Liver (tissue), 9 donors: Measurements from ENCODE around the gene NIFK. TPM values are rescaled to one million over a fixed set of nuclear protein-coding genes. Genes with fewer than 3 reads are reported as not detected.

Experiments
- DNase-seq: peaks from one replicate; pipeline ENCODE4 v3.0.0-alpha.2; 2017; ENCODE audit warnings: low spot score
- H3K27ac ChIP-seq, 2 donors: one replicate each; pipeline ENCODE4 v1.7.0; 2013; ENCODE audit warnings: inconsistent platforms in 2 of 2, low read length in 2 of 2, control low read depth in 1 of 2, low read depth in 1 of 2, mild to moderate bottlenecking in 1 of 2
- H3K27me3 ChIP-seq, 4 donors: one replicate each; pipeline versions ENCODE4 v1.6.1 to v1.7.0; 2013; ENCODE audit warnings: low read length in 3 of 4, inconsistent platforms in 1 of 4, mild to moderate bottlenecking in 1 of 4, moderate library complexity in 1 of 4; ENCODE audit not compliant: control insufficient read depth in 4 of 4, insufficient read depth in 4 of 4
- H3K36me3 ChIP-seq, 4 donors: one replicate each; pipeline versions ENCODE4 v1.6.1 to v1.7.0; 2013; ENCODE audit warnings: low read length in 3 of 4, mild to moderate bottlenecking in 3 of 4, low read depth in 1 of 4, moderate library complexity in 1 of 4; ENCODE audit not compliant: control insufficient read depth in 4 of 4, insufficient read depth in 3 of 4
- H3K4me1 ChIP-seq, 4 donors: one replicate each; pipeline versions ENCODE4 v1.6.1 to v1.7.0; 2013; ENCODE audit warnings: low read length in 3 of 4, mild to moderate bottlenecking in 3 of 4, moderate library complexity in 1 of 4; ENCODE audit not compliant: control insufficient read depth in 4 of 4, insufficient read depth in 4 of 4
- H3K4me3 ChIP-seq, 3 donors: one replicate each; pipeline versions ENCODE4 v1.6.1 to v1.7.0; 2013; ENCODE audit warnings: low read length in 3 of 3, control low read depth in 1 of 3, low read depth in 1 of 3, mild to moderate bottlenecking in 1 of 3
- H3K9ac ChIP-seq, 2 donors: one replicate each; pipeline ENCODE4 v1.7.0; 2013; ENCODE audit warnings: low read length in 2 of 2, mild to moderate bottlenecking in 2 of 2, moderate library complexity in 2 of 2, control low read depth in 1 of 2, low read depth in 1 of 2
- H3K9me3 ChIP-seq, 4 donors: one replicate each; pipeline versions ENCODE4 v1.6.1 to v1.7.0; 2013; ENCODE audit warnings: low read length in 3 of 4; ENCODE audit not compliant: control insufficient read depth in 4 of 4
- ATF3 ChIP-seq: IDR thresholded peaks from 2 replicates; pipeline ENCODE4 v1.6.1; 2016; ENCODE audit warnings: antibody characterized with exemption
- CTCF ChIP-seq: fragments of 150-350 bp; IDR thresholded peaks from 2 replicates; pipeline ENCODE4 v1.5.1; 2017; ENCODE audit warnings: improper control_type of control experiment, low read depth, low read length; ENCODE audit not compliant: missing input control
- EGR1 ChIP-seq, 2 donors: IDR thresholded peaks; 2 replicates each; pipeline ENCODE4 v1.6.1; 2016 to 2018; ENCODE audit warnings: antibody characterized with exemption in 2 of 2, low read depth in 2 of 2
- FOXA1 ChIP-seq: IDR thresholded peaks from 2 replicates; pipeline ENCODE4 v1.6.1; 2016; ENCODE audit warnings: antibody characterized with exemption
- GABPA ChIP-seq, 2 donors: IDR thresholded peaks in 1 of 2; conservative IDR thresholded peaks in 1 of 2; 2 replicates each; pipeline ENCODE4 v1.6.1; 2016; ENCODE audit warnings: antibody characterized with exemption in 2 of 2, mild to moderate bottlenecking in 1 of 2, moderate library complexity in 1 of 2
- HNF4A ChIP-seq, 2 donors: conservative IDR thresholded peaks; 2 replicates each; pipeline ENCODE4 v1.6.1; 2016; ENCODE audit warnings: antibody characterized with exemption in 2 of 2, mild to moderate bottlenecking in 2 of 2
- HNF4G ChIP-seq: IDR thresholded peaks from 2 replicates; pipeline ENCODE4 v1.6.1; 2016; ENCODE audit warnings: antibody characterized with exemption
- MAX ChIP-seq: IDR thresholded peaks from 2 replicates; pipeline ENCODE4 v1.6.1; 2016; ENCODE audit warnings: antibody characterized with exemption
- NR2F2 ChIP-seq: IDR thresholded peaks from 2 replicates; pipeline ENCODE4 v1.6.1; 2016; ENCODE audit warnings: antibody characterized with exemption
- RAD21 ChIP-seq, 2 donors: IDR thresholded peaks; 2 replicates each; pipeline ENCODE4 v1.6.1; 2016; ENCODE audit warnings: antibody characterized with exemption in 2 of 2, mild to moderate bottlenecking in 2 of 2
- RXRA ChIP-seq, 2 donors: IDR thresholded peaks; 2 replicates each; pipeline ENCODE4 v1.6.1; 2017 to 2018; ENCODE audit warnings: antibody characterized with exemption in 2 of 2, mild to moderate bottlenecking in 1 of 2
- SP1 ChIP-seq: IDR thresholded peaks from 2 replicates; pipeline ENCODE4 v1.6.1; 2018; ENCODE audit warnings: antibody characterized with exemption, mild to moderate bottlenecking
- TAF1 ChIP-seq: conservative IDR thresholded peaks from 2 replicates; pipeline ENCODE4 v1.6.1; 2016; ENCODE audit warnings: antibody characterized with exemption, mild to moderate bottlenecking
- YY1 ChIP-seq: IDR thresholded peaks from 2 replicates; pipeline ENCODE4 v1.6.1; 2016; ENCODE audit warnings: antibody characterized with exemption, mild to moderate bottlenecking
- WGBS: extraction: QIAGEN DNeasy Blood & Tissue Kit; methylation state at CpG from one replicate; pipeline ENCODE4 v1.1.7; 2013; 5-methylcytosine and 5-hydroxymethylcytosine counted together
- polyA plus RNA-seq, 2 donors: library from polyadenylated mRNA; stranded (reverse) in 1 of 2; unstranded in 1 of 2; fragments of 200-250 nt in 1 of 2; fragments of >200 nt in 1 of 2; fragmentation: Nextera tagmentation in 1 of 2; extraction: Ambion mirVana in 1 of 2; gene quantifications; one replicate each; pipeline versions ENCODE4 v1.2.1 to v1.2.3, GENCODE V29; 2013 to 2015
- total RNA-seq, 2 donors: library from RNA; depleted of rRNA; stranded (reverse); fragments of >200 nt; gene quantifications; one replicate each; pipeline ENCODE4 v1.2.3, GENCODE V29; 2014
- donor health status: healthy.
- donor health status: healthy.
- donor health status: healthy.
- donor health status: healthy.
- donor health status: healthy.

NIFK gene
- total and polyA plus RNA-seq, 4 donors = 13.4 to 25.6 (median 16.2) TPM

- Histone ChIP-seq H3K4me1 (no peaks in the 10 kb centered on the region), H3K27ac (no peak overlapping the region), H3K36me3 (no peaks in the 10 kb centered on the region), H3K27me3 (no peaks in the 10 kb centered on the region), H3K4me3 (no peak overlapping the region), H3K9me3 (no peaks in the 10 kb centered on the region), H3K9ac (no peak overlapping the region)
- no peak for TF ChIP-seq FOXA1
- TF ChIP-seq EGR1 (IDR thresholded peaks at IDR 0.05; ENCODE audit: low read depth in 2 of 2) = no peak
- no peak for DNase-seq
- WGBS = 91% methylated on average over 6 of the region's 6 CpGs
Observed at GRCh38 chr2:121690095-121690494, 46.6 kb downstream of the NIFK start.

GRCh38 chr2:121689356-121689755, 47.3 kb downstream of the NIFK start:
- Histone ChIP-seq H3K27me3 (no peaks in the 10 kb centered on the region), H3K27ac (no peak overlapping the region), H3K4me1 (no peaks in the 10 kb centered on the region), H3K4me3 (no peak overlapping the region), H3K36me3 (no peaks in the 10 kb centered on the region), H3K9ac (no peak overlapping the region), H3K9me3 (no peaks in the 10 kb centered on the region)
- 63% methylated on average over 4 of the region's 4 CpGs for WGBS
- no peak for DNase-seq
- no peak for TF ChIP-seq YY1
- no peak for TF ChIP-seq TAF1
- peak; percentile 25 for TF ChIP-seq CTCF
- TF ChIP-seq NR2F2 = peak; percentile 36
- peak; percentile 55 to 75 for TF ChIP-seq RAD21 (IDR thresholded peaks at IDR 0.05)

GRCh38 chr2:121688820-121689219, 47.9 kb downstream of the NIFK start:
- 92% methylated on average over 2 of the region's 2 CpGs for WGBS

More at GRCh38 chr2:121688820-121689219, 47.9 kb downstream of the NIFK start:
- H3K27ac ChIP-seq = no peak overlapping the region
- peaks cover 0 to 3% (median 2%) of the 10 kb centered on the region in 4 donors for H3K9me3 ChIP-seq
- no peak for TF ChIP-seq TAF1
- TF ChIP-seq HNF4A (conservative IDR thresholded peaks at IDR 0.05) = no peak
- TF ChIP-seq MAX = no peak
- TF ChIP-seq HNF4G = no peak
- no peak for TF ChIP-seq YY1
- TF ChIP-seq GABPA (IDR thresholded peaks at IDR 0.05 in 1 of 2, conservative IDR thresholded peaks at IDR 0.05 in 1 of 2) = no peak
- TF ChIP-seq FOXA1 = no peak
- no peak for TF ChIP-seq RAD21 (IDR thresholded peaks at IDR 0.05)
- no peak for TF ChIP-seq CTCF
- TF ChIP-seq ATF3 = no peak
- no peak for TF ChIP-seq RXRA (IDR thresholded peaks at IDR 0.05)
- TF ChIP-seq EGR1 (IDR thresholded peaks at IDR 0.05; ENCODE audit: low read depth in 2 of 2) = no peak
- TF ChIP-seq SP1 = no peak
- no peaks in the 10 kb centered on the region for H3K36me3 ChIP-seq
- no peaks in the 10 kb centered on the region for H3K27me3 ChIP-seq
- H3K9ac ChIP-seq = no peak overlapping the region
- DNase-seq = no peak
- H3K4me3 ChIP-seq = no peak overlapping the region
- no peaks in the 10 kb centered on the region for H3K4me1 ChIP-seq
